ENCODE results near the gene MYH9.

The MYH9 gene

DNA sequence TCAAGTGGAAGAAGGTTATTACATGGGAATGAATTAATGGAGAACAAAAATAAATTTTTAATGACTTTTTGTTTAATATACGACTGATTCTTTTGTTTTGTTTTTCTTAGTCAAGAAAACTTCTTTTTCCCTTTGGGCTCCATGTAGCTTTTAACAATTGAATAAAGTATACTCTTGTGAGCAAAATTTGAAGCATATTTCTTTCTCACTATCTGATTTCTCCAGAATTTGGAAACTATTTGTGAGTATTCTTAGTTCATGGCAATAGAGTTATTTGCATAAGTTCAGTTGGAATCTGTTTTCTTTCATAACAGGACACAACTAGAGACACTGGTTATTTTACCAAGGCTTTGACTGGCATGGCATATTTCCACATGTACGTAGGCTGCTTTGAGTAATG is 138.6 kb downstream of the MYH9 start:
- no peak for DNase-seq (ENCODE audit: low read depth)
- no peak overlapping the region for H3K4me3 ChIP-seq (ENCODE audit: low read depth, low read length)
- TF ChIP-seq CTCF (IDR thresholded peaks at IDR 0.05; ENCODE audit: insufficient read depth, low read depth, low read length, missing control alignments): no peak

GRCh38 chr22:36247955-36248354 is 139.8 kb downstream of the MYH9 start:
- no peak overlapping the region for H3K4me3 ChIP-seq (ENCODE audit: low read depth, low read length)
- no peak for DNase-seq (ENCODE audit: low read depth)
- no peak for TF ChIP-seq CTCF (IDR thresholded peaks at IDR 0.05; ENCODE audit: insufficient read depth, low read depth, low read length, missing control alignments)

GRCh38 chr22:36246718-36247117 is 141.0 kb downstream of the MYH9 start:
- DNase-seq (ENCODE audit: low read depth): no peak
- no peak overlapping the region for H3K4me3 ChIP-seq (ENCODE audit: low read depth, low read length)
- no peak for TF ChIP-seq CTCF (IDR thresholded peaks at IDR 0.05; ENCODE audit: insufficient read depth, low read depth, low read length, missing control alignments)

DNA sequence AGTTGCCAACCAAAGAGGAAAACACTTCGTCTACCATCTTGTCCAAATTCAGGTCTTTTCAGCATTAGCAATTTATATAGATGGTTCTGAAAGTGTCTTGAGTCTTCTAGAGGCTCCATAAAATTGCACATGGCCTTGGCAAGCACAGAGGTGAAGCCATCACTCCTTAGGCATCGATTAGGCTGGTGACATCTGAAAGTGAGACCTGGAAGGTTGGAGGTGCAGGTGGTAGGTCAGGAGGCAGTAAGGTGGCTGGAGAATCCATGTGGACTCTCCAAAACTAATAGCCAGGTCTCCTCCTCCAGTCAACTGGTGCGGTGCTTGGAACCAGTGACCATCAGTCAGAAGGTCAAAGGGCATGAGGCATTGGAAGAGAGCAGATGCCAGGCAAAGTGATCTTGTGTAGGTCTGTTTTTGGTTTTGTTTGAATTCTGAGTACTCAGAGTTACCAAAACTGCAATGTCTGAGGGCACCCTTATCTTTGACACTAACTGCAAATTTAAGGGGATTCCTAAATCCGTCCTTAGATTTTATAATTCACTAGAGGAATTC is 141.9 kb downstream of the MYH9 start:
- no peak overlapping the region for H3K4me3 ChIP-seq (ENCODE audit: low read depth, low read length)
- TF ChIP-seq CTCF (IDR thresholded peaks at IDR 0.05; ENCODE audit: insufficient read depth, low read depth, low read length, missing control alignments): no peak
- no peak for DNase-seq (ENCODE audit: low read depth)

GRCh38 chr22:36244522-36245391 is 143.0 kb downstream of the MYH9 start:
- DNase-seq (ENCODE audit: low read depth): no peak
- TF ChIP-seq CTCF (IDR thresholded peaks at IDR 0.05; ENCODE audit: insufficient read depth, low read depth, low read length, missing control alignments): no peak
- no peak overlapping the region for H3K4me3 ChIP-seq (ENCODE audit: low read depth, low read length)

- DNase-seq (ENCODE audit: low read depth): no peak
- TF ChIP-seq CTCF (IDR thresholded peaks at IDR 0.05; ENCODE audit: insufficient read depth, low read depth, low read length, missing control alignments): no peak
Observed at GRCh38 chr22:36243986-36244385, 143.8 kb downstream of the MYH9 start.

More at GRCh38 chr22:36243986-36244385, 143.8 kb downstream of the MYH9 start:
- no peak overlapping the region for H3K4me3 ChIP-seq (ENCODE audit: low read depth, low read length)

All from GM12865 (cell line).